H1 (cell line): ENCODE measurements around the gene PGLYRP4. TPM values are rescaled to one million over a fixed set of nuclear protein-coding genes. Genes with fewer than 3 reads are reported as not detected.

Experiments used
- BACH1 ChIP-seq: IDR thresholded peaks from 2 replicates; pipeline ENCODE4 v1.6.1; 2012; ENCODE audit warnings: low read length, improper control_type of control experiment
- CEBPB ChIP-seq: IDR thresholded peaks from 2 replicates; pipeline ENCODE4 v1.6.1; 2012; ENCODE audit warnings: low read depth, low read length
- EGR1 ChIP-seq: IDR thresholded peaks from 2 replicates; pipeline ENCODE4 v1.6.1; 2011; ENCODE audit warnings: low read depth, low read length, borderline replicate concordance
- EZH2 ChIP-seq: fragments of 200-600 bp; sonication (generic); IDR thresholded peaks from 2 replicates; pipeline ENCODE4 v1.7.1; 2012; ENCODE audit warnings: low read depth, mild to moderate bottlenecking, moderate library complexity, low read length, inconsistent platforms; ENCODE audit not compliant: severe bottlenecking
- FOSL1 ChIP-seq: IDR thresholded peaks from 2 replicates; pipeline ENCODE4 v1.6.1; 2011; ENCODE audit warnings: mild to moderate bottlenecking, low read depth, low read length, moderate library complexity; ENCODE audit not compliant: insufficient read depth
- GABPA ChIP-seq: IDR thresholded peaks from 2 replicates; pipeline ENCODE4 v1.6.1; 2011; ENCODE audit warnings: mild to moderate bottlenecking, low read length, moderate library complexity, borderline replicate concordance; ENCODE audit not compliant: insufficient read depth
- GTF2F1 ChIP-seq: IDR thresholded peaks from 2 replicates; pipeline ENCODE4 v1.6.1; 2012; ENCODE audit warnings: low read depth, low read length, improper control_type of control experiment, borderline replicate concordance
- JUN ChIP-seq: IDR thresholded peaks from 2 replicates; pipeline ENCODE4 v1.6.1; 2011; ENCODE audit warnings: low read depth, mild to moderate bottlenecking, improper control_type of control experiment, low read length
- MAFK ChIP-seq: IDR thresholded peaks from 2 replicates; pipeline ENCODE4 v1.6.1; 2012; ENCODE audit warnings: low read depth, mild to moderate bottlenecking, improper control_type of control experiment, low read length
- SIN3A ChIP-seq, 2 experiments: IDR thresholded peaks in 1 of 2; conservative IDR thresholded peaks in 1 of 2; 2 replicates each; pipeline ENCODE4 v1.6.1; 2011 to 2012; ENCODE audit warnings: low read length in 2 of 2, improper control_type of control experiment in 1 of 2, low read depth in 1 of 2, mild to moderate bottlenecking in 1 of 2
- SIRT6 ChIP-seq: IDR thresholded peaks from one replicate; pipeline ENCODE4 v1.7.1; 2012; ENCODE audit warnings: low read length, inconsistent platforms
- YY1 ChIP-seq: IDR thresholded peaks from 2 replicates; pipeline ENCODE4 v1.6.1; 2011; ENCODE audit warnings: low read depth, mild to moderate bottlenecking, low read length
- polyA plus RNA-seq, 7 experiments: library from polyadenylated mRNA; depleted of rRNA in 3 of 7; stranded (reverse) in 5 of 7; unstranded in 2 of 7; fragments of >200 nt in 5 of 7; fragments of 200-250 nt in 2 of 7; gene quantifications; 1 replicate in 5 of 7; 2 replicates in 1 of 7; 4 replicates in 1 of 7; pipeline versions ENCODE4 v1.2.1 to v1.2.3, GENCODE V29; 2011 to 2013; ENCODE audit warnings: missing spikeins in 2 of 7, mixed read lengths in 2 of 7
- total RNA-seq: library from RNA; stranded (reverse); fragmentation: NEBNext Ultra II Directional; extraction: Animal tissue kit (Norgen Biotek cat#: 25700); gene quantifications from 2 replicates; pipeline ENCODE4 v1.2.1, GENCODE V29; 2021
- TF ChIP-seq, protein P1 (sequence below): fragments of 300-600 bp; sonication (generic); IDR thresholded peaks from 2 replicates; pipeline ENCODE4 v1.7.1; 2012; ENCODE audit warnings: low read length, moderate library complexity, mild to moderate bottlenecking, inconsistent platforms; ENCODE audit not compliant: insufficient replicate concordance

PGLYRP4 gene
- total and polyA plus RNA-seq, 2 of the 8 experiments (the other 6 are each of a cell fraction or from before 2014, with no cell fraction given): not detected

DNA sequence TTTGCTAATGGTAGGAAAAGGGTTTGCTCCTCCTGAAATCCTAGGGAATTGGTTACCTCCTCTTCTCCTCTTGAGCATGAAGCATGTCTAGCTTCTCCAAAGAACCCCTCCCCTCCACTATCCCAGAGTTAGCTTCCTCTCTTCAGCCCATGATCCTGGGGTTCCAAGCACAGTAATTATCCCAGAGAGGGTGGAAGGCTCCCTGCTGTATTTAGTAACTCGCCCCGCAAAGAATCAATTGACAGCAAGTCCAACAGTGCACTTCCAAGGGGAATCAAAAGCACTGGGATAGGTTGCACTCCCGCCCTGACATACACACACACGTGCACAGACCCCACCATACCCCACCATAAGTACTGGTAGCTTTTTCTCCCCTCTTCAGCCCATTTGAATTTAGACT, 39.1 kb upstream of the PGLYRP4 start (continued):
- TF ChIP-seq, protein P1, sequence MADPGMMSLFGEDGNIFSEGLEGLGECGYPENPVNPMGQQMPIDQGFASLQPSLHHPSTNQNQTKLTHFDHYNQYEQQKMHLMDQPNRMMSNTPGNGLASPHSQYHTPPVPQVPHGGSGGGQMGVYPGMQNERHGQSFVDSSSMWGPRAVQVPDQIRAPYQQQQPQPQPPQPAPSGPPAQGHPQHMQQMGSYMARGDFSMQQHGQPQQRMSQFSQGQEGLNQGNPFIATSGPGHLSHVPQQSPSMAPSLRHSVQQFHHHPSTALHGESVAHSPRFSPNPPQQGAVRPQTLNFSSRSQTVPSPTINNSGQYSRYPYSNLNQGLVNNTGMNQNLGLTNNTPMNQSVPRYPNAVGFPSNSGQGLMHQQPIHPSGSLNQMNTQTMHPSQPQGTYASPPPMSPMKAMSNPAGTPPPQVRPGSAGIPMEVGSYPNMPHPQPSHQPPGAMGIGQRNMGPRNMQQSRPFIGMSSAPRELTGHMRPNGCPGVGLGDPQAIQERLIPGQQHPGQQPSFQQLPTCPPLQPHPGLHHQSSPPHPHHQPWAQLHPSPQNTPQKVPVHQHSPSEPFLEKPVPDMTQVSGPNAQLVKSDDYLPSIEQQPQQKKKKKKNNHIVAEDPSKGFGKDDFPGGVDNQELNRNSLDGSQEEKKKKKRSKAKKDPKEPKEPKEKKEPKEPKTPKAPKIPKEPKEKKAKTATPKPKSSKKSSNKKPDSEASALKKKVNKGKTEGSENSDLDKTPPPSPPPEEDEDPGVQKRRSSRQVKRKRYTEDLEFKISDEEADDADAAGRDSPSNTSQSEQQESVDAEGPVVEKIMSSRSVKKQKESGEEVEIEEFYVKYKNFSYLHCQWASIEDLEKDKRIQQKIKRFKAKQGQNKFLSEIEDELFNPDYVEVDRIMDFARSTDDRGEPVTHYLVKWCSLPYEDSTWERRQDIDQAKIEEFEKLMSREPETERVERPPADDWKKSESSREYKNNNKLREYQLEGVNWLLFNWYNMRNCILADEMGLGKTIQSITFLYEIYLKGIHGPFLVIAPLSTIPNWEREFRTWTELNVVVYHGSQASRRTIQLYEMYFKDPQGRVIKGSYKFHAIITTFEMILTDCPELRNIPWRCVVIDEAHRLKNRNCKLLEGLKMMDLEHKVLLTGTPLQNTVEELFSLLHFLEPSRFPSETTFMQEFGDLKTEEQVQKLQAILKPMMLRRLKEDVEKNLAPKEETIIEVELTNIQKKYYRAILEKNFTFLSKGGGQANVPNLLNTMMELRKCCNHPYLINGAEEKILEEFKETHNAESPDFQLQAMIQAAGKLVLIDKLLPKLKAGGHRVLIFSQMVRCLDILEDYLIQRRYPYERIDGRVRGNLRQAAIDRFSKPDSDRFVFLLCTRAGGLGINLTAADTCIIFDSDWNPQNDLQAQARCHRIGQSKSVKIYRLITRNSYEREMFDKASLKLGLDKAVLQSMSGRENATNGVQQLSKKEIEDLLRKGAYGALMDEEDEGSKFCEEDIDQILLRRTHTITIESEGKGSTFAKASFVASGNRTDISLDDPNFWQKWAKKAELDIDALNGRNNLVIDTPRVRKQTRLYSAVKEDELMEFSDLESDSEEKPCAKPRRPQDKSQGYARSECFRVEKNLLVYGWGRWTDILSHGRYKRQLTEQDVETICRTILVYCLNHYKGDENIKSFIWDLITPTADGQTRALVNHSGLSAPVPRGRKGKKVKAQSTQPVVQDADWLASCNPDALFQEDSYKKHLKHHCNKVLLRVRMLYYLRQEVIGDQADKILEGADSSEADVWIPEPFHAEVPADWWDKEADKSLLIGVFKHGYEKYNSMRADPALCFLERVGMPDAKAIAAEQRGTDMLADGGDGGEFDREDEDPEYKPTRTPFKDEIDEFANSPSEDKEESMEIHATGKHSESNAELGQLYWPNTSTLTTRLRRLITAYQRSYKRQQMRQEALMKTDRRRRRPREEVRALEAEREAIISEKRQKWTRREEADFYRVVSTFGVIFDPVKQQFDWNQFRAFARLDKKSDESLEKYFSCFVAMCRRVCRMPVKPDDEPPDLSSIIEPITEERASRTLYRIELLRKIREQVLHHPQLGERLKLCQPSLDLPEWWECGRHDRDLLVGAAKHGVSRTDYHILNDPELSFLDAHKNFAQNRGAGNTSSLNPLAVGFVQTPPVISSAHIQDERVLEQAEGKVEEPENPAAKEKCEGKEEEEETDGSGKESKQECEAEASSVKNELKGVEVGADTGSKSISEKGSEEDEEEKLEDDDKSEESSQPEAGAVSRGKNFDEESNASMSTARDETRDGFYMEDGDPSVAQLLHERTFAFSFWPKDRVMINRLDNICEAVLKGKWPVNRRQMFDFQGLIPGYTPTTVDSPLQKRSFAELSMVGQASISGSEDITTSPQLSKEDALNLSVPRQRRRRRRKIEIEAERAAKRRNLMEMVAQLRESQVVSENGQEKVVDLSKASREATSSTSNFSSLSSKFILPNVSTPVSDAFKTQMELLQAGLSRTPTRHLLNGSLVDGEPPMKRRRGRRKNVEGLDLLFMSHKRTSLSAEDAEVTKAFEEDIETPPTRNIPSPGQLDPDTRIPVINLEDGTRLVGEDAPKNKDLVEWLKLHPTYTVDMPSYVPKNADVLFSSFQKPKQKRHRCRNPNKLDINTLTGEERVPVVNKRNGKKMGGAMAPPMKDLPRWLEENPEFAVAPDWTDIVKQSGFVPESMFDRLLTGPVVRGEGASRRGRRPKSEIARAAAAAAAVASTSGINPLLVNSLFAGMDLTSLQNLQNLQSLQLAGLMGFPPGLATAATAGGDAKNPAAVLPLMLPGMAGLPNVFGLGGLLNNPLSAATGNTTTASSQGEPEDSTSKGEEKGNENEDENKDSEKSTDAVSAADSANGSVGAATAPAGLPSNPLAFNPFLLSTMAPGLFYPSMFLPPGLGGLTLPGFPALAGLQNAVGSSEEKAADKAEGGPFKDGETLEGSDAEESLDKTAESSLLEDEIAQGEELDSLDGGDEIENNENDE: no peak
- TF ChIP-seq YY1: no peak
- TF ChIP-seq EGR1: no peak
- no peak for TF ChIP-seq GTF2F1
- no peak for TF ChIP-seq GABPA
- TF ChIP-seq SIN3A (conservative IDR thresholded peaks at IDR 0.05 in 1 of 2, IDR thresholded peaks at IDR 0.05 in 1 of 2; ENCODE audit: low read depth in 1 of 2, low read length in 2 of 2): no peak
- no peak for TF ChIP-seq FOSL1
- TF ChIP-seq BACH1: no peak
- TF ChIP-seq CEBPB: no peak
- no peak for TF ChIP-seq SIRT6
- TF ChIP-seq MAFK: no peak
- TF ChIP-seq EZH2: no peak
- no peak for TF ChIP-seq JUN
